ENCODE data around the gene FYB2. TPM values are rescaled to one million over a fixed set of nuclear protein-coding genes. Genes with fewer than 3 reads are reported as not detected.
"Not testable (repeated sequence)": the region's sequence is repeated elsewhere in the genome, so short reads cannot be mapped to it uniquely, and the experiment has no call there.

The FYB2 gene
- total RNA-seq, 1 donor from 2014 or later: 0.30 TPM

DNA sequence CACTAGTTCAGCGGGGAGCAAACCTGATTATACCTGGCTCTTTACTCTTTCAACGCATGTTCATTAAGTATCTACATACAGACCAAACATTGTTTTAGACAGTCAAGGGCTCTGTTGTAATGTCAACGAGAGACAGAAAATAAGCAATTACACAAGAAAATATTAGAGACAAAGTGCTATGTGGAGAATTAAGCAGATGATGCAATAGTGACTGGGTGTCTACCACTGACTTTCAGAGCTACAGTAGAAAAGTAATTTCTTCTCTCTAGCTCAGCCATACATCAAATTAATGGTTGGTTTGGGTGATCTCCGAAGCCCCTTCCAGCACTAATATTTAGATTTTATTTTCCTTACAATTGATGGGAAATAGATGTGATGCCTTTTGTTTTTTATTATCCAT, 23.3 kb downstream of the FYB2 start:
- DNase-seq: no peak

DNA sequence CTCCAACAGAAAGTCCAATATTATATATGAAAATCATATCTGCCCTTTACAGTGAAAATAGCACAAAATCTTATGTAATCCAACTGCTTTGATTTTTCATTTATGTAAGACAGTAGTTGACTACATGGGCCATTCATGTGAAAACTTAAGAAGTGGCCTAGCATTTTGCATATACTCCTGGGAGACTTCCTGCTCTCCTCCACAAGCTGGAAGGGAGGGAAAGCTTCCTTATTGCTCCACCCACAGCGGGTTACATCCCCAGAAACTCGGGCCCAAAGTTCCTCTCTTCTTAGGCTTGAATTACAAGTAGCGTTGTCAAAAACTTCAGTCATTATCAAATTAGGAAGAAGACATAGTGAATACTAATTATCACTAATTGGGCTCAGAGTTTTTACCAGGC, 29.2 kb downstream of the FYB2 start:
- DNase-seq: no peak

- no peak for DNase-seq
Measured at GRCh38 chr1:56788588-56788987, 30.6 kb downstream of the FYB2 start.

- no peak for DNase-seq
Measured at GRCh38 chr1:56788102-56788501, 31.1 kb downstream of the FYB2 start.

- DNase-seq: no peak
Measured at GRCh38 chr1:56787330-56787729, 31.9 kb downstream of the FYB2 start.

DNA sequence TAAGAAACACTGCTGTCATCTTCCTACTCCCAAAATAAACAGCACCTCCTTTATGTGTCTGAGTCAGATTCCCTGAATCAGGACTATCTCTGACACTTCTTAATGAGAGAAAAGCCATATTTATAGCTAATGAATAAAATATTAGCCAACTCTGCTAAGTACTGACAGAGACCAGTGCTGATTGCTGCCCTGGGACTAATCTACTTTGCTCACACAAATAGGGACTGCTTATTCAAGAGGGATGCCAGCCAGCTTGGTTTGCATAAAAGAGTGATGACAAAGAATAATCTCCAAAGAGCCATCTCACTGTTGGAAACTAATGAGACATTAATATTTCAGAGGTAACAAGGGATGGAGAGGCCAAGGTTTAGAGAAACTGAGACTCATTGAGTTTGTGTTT, 36.4 kb downstream of the FYB2 start:
- no peak for DNase-seq

GRCh38 chr1:56780826-56781225, 38.4 kb downstream of the FYB2 start:
- DNase-seq: no peak

GRCh38 chr1:56780128-56780750, 39.0 kb downstream of the FYB2 start:
- DNase-seq: no peak

DNA sequence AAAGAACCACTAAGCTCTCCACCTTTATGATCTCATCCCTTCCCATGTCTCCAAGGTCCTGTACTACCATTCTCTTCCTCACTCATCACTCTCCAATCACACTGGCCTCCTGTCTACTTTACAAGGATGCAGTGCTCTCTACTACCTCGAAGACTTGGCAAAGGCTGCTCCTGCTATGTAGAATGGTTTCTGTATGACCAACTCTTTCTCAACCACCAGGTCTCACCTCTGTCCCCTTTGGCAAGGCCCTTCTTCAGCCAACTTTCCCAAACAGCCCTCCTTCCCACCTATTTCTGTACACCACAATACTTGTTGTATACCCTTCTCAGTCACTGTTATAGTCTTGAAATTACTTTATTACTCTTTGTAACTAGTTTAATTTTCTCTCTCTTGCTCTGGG, 41.2 kb downstream of the FYB2 start:
- DNase-seq: no peak

DNA sequence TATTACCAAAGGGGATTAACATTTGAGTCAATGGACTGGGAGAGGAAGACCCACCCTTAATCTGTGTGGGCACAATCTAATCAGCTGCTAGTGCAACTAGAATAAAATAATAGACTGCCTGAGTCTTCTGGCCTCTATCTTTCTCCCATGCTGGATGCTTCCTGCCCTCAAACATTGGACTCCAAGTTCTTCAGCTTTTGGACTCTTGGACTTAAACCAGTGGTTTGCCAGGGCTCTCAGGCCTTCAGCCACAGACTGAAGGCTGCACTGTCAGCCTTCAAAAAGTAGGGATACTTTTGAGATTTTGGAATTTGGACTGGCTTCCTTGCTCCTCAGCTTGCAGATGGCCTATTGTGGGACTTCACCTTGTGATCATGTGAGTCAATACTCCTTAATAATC, 44.5 kb downstream of the FYB2 start:
- DNase-seq: not testable (repeated sequence)

GRCh38 chr1:56774067-56774609, 45.1 kb downstream of the FYB2 start:
- DNase-seq: no peak

DNA sequence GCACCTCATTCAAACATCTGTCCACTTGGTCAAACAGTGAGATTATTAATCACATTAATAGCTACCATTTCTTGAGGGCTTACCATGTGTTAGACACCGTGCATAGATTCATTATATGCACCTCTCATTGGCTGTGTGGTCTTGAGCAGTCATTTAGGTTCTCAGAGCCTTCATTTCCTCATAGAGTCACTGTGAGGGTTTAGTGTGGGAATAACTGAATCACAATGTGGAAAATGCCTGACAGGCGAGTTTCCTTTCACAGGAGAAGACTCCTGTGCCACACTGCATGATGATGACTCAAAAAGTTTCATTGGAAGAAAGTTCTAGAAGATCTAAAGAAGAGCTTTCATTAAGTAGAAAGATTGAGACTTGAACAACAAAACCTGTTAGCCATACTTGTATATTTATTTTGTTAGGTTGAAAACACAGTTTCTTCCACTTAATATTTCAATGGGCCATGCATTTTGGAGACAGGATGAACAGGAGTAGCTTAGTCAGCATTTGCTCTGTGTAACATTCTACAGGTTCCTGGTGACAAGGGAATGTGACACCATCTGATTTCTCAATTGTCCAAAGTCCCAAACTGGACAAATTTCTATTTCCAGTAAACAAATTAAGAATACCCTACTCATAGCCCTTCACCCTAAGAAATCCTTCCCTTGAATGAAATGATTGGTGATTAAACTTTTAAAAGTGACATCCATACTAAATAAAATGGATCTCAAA, 45.7 kb downstream of the FYB2 start:
- DNase-seq: no peak

DNA sequence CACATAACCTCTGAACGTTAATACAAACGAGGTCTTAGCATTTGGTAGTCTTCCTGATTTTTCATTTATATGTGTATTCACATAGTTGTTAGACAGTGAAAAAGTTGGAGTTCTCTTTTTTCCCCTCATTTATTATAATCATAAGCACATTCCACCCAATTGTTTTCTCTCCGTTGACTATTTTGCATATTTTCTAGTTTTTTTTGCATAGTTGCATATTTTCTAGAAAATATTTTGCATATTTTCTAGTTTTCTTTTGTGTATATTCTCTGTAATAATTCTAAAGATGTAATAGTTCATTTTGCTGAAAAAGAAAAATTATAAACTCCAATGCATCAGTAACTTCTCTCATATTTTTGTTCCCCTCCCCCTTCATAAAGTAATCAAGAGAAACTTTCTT, 47.5 kb downstream of the FYB2 start:
- DNase-seq: no peak

- no peak for DNase-seq
Measured at GRCh38 chr1:56758794-56759193, 60.4 kb downstream of the FYB2 start.

DNA sequence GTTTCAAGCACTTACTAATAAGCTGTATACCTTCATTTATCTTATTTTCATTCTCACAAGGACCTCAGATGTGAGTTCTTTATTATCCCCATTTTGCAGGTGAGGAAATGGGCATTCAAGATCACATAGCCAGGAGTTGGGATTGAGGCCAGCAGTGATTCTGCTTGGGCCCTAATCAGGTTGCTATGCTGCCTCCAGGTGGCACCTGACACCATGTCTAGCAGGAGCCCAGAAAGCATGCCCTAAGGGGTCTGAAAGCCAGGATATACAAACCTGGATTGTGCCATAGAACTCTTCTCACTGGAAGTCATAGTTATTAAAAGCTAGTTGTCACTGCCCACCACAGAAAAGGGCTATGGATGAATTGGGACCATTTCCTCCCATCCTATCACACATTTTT, 61.1 kb downstream of the FYB2 start:
- no peak for DNase-seq

DNA sequence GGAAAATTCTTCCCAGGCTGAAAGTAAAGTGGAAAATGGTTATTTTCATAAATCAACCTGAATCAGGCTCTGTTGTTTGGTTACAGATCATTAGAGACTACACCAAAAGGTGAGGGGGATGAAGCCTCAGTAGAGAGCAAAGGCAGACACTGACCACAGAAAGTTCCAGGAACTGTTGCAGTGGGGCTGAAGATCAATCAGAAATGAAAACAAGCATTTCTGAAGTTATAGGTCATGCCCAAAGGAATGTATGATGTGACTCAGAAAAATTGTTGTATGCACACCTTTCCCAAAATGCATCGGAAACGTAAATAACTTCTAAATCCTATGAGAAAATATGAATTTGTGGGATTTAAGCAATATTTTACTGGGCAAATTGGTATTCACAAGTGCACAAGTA, 63.3 kb downstream of the FYB2 start:
- no peak for DNase-seq

DNA sequence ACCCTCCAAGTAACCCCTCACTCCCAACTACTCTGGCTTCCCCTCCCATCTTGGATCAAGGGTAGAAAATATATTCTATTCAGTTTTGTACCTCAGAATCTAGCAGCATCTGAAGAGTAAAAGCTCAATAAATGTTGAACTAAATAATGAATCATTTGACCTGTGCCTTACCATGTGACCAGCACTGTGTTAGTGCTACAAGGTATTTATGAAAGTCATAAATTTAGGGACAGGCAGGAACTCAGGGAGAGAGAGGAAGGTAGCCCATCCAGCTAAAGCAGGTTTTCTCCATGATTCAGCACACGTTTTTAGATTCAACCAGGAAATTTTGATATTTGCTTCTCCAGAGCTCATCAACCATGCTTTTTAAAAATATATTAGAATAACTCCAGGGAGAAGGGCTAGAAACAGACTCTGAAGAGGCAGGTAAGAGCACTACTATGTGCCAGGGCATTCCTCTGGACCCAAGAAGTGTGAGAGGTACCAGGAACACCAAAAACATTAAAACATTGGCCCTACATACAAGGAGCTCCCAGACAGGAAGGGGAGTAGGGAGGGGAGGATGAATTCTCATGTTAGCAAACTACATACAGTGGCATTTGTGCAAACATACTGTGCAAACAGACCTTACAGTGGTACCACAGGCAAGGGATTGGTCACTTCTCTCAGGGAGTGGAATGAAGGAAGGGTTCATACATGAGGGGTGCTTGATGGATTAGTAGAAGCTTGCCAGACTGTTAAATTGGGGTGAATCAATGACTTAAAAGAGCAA, 64.3 kb downstream of the FYB2 start:
- no peak for DNase-seq

GRCh38 chr1:56745231-56745630, 74.0 kb downstream of the FYB2 start:
- no peak for DNase-seq

DNA sequence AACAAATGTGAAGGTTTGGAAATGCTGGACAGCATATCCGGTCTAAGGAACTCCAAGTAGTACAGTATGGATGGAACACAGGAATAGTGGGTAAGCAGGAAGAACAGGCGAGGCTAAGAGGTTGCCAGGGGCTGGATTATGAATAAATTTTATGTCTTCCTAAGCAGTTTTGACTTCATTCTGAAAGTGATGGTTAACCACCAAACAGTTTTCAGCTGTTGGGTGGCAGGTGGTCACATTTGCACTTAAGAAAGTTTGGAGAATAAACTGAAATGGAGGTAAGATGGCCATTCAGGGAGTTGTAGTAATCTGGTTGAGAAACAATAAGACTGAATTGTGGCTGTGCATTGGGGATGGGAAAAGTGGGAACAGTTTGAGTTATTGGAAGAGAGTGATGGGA, 90.2 kb downstream of the FYB2 start:
- DNase-seq: no peak

DNA sequence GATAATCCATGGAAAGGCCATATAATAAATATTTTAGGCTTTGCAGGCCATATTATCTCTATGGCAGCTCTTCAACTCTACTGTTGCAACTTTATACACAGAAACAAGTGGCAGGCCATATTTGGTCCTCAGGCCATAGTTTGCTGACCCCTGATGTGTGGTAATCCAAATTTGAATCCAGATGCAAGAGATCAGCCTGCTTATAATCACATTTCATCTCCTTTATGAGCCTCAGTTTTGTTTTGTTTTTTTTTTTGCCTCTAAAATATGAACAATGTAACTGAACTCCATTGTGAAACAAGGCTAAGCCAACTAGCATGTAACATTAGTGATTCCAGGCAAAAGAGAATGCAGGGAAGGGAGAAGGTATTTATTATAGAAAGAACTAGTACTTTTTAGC, 92.5 kb downstream of the FYB2 start:
- DNase-seq: no peak

DNA sequence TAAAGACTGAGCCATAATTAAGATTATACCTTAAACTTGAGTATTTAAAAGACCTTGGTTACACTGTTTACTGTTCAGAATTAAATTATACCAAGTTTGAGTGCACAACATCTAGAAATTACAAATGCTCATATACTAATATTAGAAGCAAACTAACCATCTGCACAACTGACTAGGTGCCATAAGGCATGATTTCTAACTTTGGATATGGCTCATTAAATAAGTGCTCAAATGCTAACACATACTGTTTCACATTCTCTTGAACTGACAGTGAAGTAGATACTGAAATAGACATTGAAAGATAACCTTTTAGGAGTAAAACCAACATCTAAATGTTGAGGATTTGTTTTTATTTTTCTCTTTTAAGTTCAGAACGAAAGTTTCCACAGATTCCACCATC, 100.0 kb downstream of the FYB2 start:
- DNase-seq: no peak

DNA sequence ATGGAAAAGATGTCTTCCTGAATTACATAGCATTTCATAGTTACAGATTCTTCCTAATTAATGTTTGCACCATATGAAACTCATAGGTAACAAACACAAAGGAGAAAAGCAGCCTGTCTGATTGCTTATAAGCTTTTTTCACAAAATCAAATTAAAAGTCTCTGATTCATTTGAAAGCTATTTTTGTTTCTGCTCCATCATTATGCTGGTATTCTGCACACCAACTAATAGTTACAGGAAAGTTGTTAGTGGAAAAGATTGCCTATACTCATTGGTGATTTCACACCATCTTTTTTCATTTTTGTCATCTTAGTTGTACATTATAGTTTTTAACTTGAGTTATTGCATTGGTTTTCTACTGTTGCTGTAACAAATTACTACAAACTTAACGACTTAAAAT, 104.0 kb downstream of the FYB2 start:
- no peak for DNase-seq

- DNase-seq: no peak
Measured at GRCh38 chr1:56713112-56713511, 106.1 kb downstream of the FYB2 start.

All from skin of body (tissue), 2 donors.